Hematopoietic multipotent progenitor cell treated with erythropoietin and hydrocortisone succinate and interleukin-3 and kit ligand, for 17 days (in vitro differentiated cells): ENCODE results near the gene UTP4.
A peak's percentile ranks its signal among the peaks of the same experiment; 100 is the strongest.
"Not testable (repeated sequence)": the region's sequence is repeated elsewhere in the genome, so short reads cannot be mapped to it uniquely, and the experiment has no call there.

Experiments
- DNase-seq: peaks from one replicate; pipeline ENCODE4 v3.0.0-alpha.2; 2015; ENCODE audit warnings: low spot score

Gene UTP4

GRCh38 chr16:69110406-69110805 is 22.0 kb upstream of the UTP4 start:
- no peak for DNase-seq

DNA sequence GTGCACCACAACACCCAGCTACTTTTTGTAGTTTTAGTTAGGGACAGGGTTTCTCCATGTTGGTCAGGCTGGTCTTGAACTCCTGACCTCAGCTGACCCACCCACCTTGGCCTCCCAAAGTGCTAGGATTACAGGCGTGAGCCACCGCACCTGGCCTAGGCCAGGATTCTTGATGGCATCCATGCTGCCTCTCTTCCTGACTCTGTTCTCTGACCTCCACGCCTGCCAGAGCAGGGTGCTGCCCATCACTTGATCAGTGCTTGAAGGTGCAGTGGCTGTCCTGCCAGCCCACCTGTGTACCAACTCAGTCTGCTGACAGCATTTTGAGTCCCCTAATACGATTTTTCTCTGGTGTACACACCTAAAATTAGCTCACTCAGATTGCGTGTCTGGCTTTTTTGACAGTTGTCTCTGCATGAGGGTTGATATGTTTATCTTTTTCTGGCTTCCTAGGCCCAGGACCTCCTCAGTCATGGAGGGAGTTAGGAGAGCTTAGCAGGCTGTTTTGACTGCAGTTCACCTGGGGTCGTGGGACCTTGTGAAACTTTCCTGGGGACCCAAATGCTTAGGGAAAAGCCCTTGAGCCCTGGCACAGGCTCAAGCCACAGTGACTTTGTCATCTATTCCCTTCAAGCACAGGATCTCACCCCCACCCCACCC is 21.1 kb upstream of the UTP4 start:
- DNase-seq = no peak

GRCh38 chr16:69111876-69112230 is 20.6 kb upstream of the UTP4 start:
- DNase-seq = no peak

DNA sequence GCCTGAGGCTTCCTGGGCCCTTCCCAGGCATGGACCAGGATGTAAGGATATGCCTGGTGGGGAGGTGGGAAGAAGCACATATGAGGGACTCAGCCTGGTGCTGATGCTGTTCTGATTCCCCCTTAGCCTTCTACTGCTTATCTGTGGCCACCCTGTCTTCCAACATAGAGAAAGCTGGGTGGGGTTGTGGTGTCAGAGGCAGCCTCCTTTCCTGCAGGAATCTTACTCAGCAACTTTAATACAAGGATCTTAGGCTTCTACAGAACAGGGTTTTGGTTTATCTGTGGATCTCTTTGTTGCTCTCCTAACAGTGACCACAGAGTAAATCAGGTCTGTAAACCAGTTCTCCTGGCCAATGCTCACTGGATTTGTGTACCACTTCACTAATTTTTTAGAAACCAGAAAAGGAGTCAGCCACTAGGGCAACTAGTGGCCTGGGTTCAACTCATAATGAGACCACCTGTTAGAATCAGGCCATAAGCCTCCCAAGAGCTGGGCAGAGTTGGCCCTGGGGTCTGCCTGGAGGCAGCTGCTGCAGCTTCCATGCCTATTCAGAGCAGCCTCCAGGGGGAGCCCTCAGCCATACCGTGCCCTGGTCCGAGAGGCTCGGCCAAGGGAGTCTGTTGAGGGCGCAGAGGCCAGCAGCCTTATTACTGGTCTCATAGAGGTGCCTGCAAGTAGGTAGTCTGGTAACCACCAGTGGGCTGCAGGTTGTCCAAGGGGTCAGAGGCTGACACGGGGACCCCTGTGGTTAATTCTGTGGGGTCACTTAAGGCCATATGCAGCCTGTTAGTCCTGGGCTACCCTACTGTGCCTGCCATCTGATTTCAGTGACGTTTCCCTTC is 19.9 kb upstream of the UTP4 start:
- peak; percentile 41 for DNase-seq

- no peak for DNase-seq
These were observed 19.2 kb upstream of the UTP4 start for GRCh38 chr16:69113216-69113615.

DNA sequence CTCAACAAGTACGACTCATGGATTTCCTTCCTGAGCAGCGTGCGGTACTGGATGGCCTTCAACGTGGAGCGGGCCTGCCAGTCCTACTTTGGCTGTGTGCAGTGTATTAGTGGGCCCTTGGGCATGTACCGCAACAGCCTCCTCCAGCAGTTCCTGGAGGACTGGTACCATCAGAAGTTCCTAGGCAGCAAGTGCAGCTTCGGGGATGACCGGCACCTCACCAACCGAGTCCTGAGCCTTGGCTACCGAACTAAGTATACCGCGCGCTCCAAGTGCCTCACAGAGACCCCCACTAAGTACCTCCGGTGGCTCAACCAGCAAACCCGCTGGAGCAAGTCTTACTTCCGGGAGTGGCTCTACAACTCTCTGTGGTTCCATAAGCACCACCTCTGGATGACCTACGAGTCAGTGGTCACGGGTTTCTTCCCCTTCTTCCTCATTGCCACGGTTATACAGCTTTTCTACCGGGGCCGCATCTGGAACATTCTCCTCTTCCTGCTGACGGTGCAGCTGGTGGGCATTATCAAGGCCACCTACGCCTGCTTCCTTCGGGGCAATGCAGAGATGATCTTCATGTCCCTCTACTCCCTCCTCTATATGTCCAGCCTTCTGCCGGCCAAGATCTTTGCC is 18.0 kb upstream of the UTP4 start:
- DNase-seq = no peak

- no peak for DNase-seq
These were observed 17.5 kb upstream of the UTP4 start for GRCh38 chr16:69114976-69115355.

DNA sequence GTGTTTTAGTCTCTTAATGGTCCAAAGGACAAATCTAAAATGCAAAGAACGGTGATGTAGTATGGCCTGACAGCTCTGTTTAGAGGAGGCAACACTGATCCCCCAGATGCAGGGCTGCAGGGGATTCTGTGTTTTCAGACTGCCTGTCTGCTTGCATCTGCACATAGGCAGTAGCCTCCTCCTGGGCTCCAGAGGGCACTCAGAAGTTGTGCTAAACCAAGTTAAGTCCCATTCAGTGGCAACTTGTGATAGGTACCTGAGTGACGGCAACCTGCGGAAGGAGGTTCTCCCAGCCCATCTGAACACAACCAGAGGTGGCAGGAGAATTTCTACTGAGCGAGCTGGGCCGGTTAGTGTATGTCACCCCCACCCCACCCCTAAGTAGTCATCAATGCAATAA is 17.1 kb upstream of the UTP4 start:
- DNase-seq = no peak

GRCh38 chr16:69115837-69116236 is 16.6 kb upstream of the UTP4 start:
- DNase-seq = no peak

DNA sequence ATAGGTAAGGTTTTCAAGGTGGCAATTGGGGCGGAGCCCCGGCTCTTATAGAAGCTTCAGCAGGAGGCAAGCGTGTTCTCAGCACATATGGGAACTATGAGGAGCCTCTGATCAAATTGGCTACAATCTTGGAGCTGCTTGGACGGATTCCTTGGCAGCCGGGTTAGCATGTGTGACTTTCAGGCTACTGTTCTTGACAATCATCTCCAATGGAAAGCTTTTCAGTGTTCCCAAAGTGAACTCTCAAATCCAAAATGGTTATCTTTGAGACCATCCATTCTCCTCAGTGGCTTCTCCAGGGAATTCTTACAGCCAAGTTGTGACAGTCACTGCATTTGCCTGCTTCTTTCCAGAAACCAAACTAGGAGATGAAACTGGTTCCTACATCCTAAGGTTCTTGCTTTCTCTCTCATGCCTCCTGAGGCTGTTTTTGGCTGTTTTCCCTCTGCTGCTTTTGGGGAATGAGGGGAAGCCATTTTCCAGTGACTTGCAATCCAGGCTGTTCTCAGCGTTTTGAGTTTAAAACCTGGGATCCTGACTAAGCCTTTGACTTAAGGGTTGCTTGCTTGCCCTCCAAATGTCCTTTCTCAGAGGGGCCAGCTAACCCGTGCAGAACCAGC is 16.1 kb upstream of the UTP4 start:
- no peak for DNase-seq

GRCh38 chr16:69116906-69117305 is 15.5 kb upstream of the UTP4 start:
- no peak for DNase-seq

- no peak for DNase-seq
These were observed 14.0 kb upstream of the UTP4 start for GRCh38 chr16:69118468-69118867.

DNA sequence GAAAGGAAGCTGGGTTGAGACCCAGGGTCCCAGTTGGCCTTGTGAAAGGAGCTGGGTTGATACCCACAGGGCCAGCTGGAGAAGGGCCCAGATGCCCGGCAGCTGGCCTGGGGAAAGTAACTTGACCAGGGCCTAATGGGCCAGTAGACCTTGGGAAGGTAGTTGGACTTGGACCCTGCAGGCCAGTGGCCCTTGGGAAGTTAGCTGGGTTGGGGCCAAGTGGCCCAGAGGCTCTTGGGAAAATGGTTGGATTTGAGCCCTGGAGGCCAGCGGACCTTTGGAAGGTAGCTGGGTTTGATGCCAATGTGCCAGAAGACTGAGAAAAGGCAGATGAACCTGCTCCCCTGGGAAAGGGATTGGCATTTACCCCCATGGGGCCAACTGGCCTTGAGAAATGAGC is 13.5 kb upstream of the UTP4 start:
- no peak for DNase-seq

DNA sequence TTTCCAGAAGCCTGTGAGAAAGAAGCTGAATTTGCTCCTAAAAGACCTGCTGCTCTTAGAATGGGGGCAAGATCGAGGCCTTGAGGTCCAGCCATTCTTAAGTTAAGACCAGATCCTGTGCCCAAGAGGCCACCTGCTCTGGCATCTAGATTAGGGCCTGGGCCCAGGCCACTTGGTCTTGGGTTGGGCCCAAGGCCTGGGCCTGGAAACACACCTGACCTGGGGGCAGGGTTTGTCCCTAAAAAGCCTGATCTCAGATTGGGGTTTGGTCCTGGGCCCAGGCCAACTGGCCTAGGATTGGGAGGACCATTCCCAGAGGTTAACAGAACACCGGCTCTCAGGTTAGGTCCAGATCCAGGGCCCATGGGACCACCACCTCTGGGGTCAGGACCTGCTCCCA is 12.9 kb upstream of the UTP4 start:
- DNase-seq = no peak

GRCh38 chr16:69120096-69120664 is 12.3 kb upstream of the UTP4 start:
- no peak for DNase-seq

DNA sequence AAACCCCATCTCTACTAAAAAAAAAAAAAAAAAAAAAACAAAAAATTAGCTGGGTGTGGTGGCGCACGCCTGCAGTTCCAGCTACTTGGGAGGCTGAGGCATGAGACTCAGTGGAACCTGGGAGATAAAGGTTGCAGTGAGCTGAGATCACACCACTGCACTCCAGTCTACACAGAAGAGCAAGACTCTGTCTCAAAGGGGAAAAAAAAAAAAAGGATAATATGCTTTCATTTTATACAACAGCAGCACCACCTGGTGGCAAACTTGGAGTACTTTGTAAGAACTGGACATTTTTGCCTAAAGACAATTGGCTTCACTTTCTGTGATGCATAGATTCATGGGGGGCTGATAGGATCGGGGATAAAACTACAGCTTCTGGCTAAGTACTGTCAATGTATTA is 8.5 kb upstream of the UTP4 start:
- peak; percentile 68 for DNase-seq

GRCh38 chr16:69124406-69124805 is 8.0 kb upstream of the UTP4 start:
- not testable (repeated sequence) for DNase-seq

DNA sequence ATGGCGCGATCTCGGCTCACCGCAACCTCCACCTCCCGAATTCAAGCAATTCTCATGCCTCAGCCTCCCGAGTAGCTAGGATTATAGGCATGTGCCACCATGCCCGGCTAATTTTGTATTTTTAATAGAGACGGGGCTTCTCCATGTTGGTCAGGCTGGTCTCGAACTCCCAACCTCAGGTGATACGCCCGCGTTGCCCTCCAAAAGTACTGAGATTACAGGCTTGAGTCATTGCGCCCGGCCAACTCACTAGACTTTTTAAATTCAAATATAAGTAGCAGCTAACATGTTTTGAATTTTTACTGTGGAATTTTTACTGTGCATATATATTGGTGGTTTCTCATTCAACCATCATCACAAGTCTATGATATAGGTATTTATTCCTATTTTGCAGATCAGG is 7.5 kb upstream of the UTP4 start:
- not testable (repeated sequence) for DNase-seq

GRCh38 chr16:69126221-69126620 is 6.2 kb upstream of the UTP4 start:
- no peak for DNase-seq

- DNase-seq = not testable (repeated sequence)
These were observed 5.6 kb upstream of the UTP4 start for GRCh38 chr16:69126801-69127200.

DNA sequence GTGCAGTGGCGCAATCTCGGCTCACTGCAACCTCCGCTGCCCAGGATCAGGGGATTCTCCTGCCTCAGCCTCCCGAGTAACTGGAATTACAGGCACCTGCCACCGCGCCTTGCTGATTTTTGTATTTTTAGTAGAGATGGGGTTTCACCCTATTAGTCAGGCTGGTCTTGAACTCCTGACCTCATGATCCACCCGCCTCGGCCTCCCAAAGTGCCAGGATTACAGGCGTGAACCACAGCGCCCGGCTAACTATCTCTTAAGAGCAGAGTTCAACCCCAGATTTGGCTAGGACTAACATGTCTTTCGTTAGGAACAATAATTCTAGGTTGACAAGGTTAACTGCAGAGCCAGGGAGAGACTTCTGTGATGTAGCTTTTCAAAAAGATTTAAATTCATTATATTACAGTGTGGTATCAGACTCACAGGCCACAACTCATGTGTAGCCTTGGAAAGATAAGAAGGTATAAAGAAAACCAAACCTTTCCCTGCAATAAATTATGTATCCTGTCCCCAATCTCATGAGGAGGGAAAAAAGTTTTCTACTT is 4.4 kb upstream of the UTP4 start:
- no peak for DNase-seq

DNA sequence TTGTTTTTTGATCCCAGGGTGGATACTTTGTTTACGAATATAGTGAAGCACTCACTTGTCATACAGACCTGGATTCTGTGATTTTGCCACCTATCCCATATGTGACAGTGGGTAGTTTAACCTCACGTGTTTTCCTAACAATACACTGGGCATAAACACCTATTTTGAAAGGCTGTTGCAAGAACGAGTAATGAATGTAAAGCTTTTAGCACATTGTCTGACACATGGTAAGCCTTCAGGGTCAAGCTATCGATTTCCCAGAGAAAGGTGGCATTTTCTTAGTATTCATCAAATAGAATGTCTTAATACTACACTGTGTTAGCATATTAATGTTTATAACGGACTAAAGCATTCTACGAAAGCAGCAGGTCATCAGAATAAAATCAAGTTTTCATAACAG is 2.0 kb upstream of the UTP4 start:
- no peak for DNase-seq
